ENCODE results near the gene CAPN11.
"Not testable (repeated sequence)": the region's sequence is repeated elsewhere in the genome, so short reads cannot be mapped to it uniquely, and the experiment has no call there.

The CAPN11 gene

GRCh38 chr6:44139351-44139743, 19.3 kb upstream of the CAPN11 start:
- Histone ChIP-seq H3K27me3 (ENCODE audit: control insufficient read depth, insufficient read depth, low read length) (no peaks in the 10 kb centered on the region), H3K9ac (no peak overlapping the region), H3K4me2 (ENCODE audit: low read length) (no peak overlapping the region), H3K4me3 (ENCODE audit: low read depth, low read length) (no peak overlapping the region), H2AFZ (no peak overlapping the region), H3K36me3 (ENCODE audit: control insufficient read depth, insufficient read depth, low read length) (no peaks in the 10 kb centered on the region), H3K27ac (no peak overlapping the region), H3K9me3 (ENCODE audit: control insufficient read depth, low read length) (no peaks in the 10 kb centered on the region), H3K4me1 (no peaks in the 10 kb centered on the region), H3K79me2 (no peaks in the 10 kb centered on the region)
- TF ChIP-seq CTCF (IDR thresholded peaks at IDR 0.05), result no peak

GRCh38 chr6:44142835-44143234, 15.8 kb upstream of the CAPN11 start:
- TF ChIP-seq CTCF (IDR thresholded peaks at IDR 0.05), result no peak
- H2AFZ ChIP-seq, result no peak overlapping the region
- no peak overlapping the region for H3K27ac ChIP-seq
- no peak overlapping the region for H3K4me2 ChIP-seq (ENCODE audit: low read length)
- H3K4me1 ChIP-seq, result no peaks in the 10 kb centered on the region
- no peak overlapping the region for H3K4me3 ChIP-seq (ENCODE audit: low read depth, low read length)
- no peak overlapping the region for H3K9ac ChIP-seq
- no peaks in the 10 kb centered on the region for H3K9me3 ChIP-seq (ENCODE audit: control insufficient read depth, low read length)
- H3K79me2 ChIP-seq, result no peaks in the 10 kb centered on the region
- H3K36me3 ChIP-seq (ENCODE audit: control insufficient read depth, insufficient read depth, low read length), result no peaks in the 10 kb centered on the region
- H3K27me3 ChIP-seq (ENCODE audit: control insufficient read depth, insufficient read depth, low read length), result no peaks in the 10 kb centered on the region

- Histone ChIP-seq H2AFZ (no peak overlapping the region), H3K27ac (no peak overlapping the region), H3K4me3 (ENCODE audit: low read depth, low read length) (no peak overlapping the region), H3K9me3 (ENCODE audit: control insufficient read depth, low read length) (no peaks in the 10 kb centered on the region), H3K79me2 (no peaks in the 10 kb centered on the region), H3K36me3 (ENCODE audit: control insufficient read depth, insufficient read depth, low read length) (no peaks in the 10 kb centered on the region), H3K4me1 (no peaks in the 10 kb centered on the region), H3K27me3 (ENCODE audit: control insufficient read depth, insufficient read depth, low read length) (no peaks in the 10 kb centered on the region), H3K9ac (no peak overlapping the region), H3K4me2 (ENCODE audit: low read length) (no peak overlapping the region)
- no peak for TF ChIP-seq CTCF (IDR thresholded peaks at IDR 0.05)
Observed at GRCh38 chr6:44143731-44144130, 14.9 kb upstream of the CAPN11 start.

- not testable (repeated sequence) for H3K9me3 ChIP-seq (ENCODE audit: control insufficient read depth, low read length); H3K36me3 ChIP-seq (ENCODE audit: control insufficient read depth, insufficient read depth, low read length); H3K4me2 ChIP-seq (ENCODE audit: low read length); H3K4me1 ChIP-seq; H2AFZ ChIP-seq; H3K27ac ChIP-seq; H3K9ac ChIP-seq; H3K79me2 ChIP-seq; H3K27me3 ChIP-seq (ENCODE audit: control insufficient read depth, insufficient read depth, low read length); H3K4me3 ChIP-seq (ENCODE audit: low read depth, low read length)
Observed at GRCh38 chr6:44144536-44144935, 14.1 kb upstream of the CAPN11 start.

GRCh38 chr6:44145839-44146238, 12.8 kb upstream of the CAPN11 start:
- H3K4me3 ChIP-seq (ENCODE audit: low read depth, low read length), result no peak overlapping the region
- H2AFZ ChIP-seq, result no peak overlapping the region
- no peaks in the 10 kb centered on the region for H3K36me3 ChIP-seq (ENCODE audit: control insufficient read depth, insufficient read depth, low read length)
- H3K9ac ChIP-seq, result no peak overlapping the region
- H3K79me2 ChIP-seq, result no peaks in the 10 kb centered on the region
- H3K27me3 ChIP-seq (ENCODE audit: control insufficient read depth, insufficient read depth, low read length), result no peaks in the 10 kb centered on the region
- H3K9me3 ChIP-seq (ENCODE audit: control insufficient read depth, low read length), result no peaks in the 10 kb centered on the region
- TF ChIP-seq CTCF (IDR thresholded peaks at IDR 0.05), result no peak
- no peak overlapping the region for H3K27ac ChIP-seq
- H3K4me1 ChIP-seq, result no peaks in the 10 kb centered on the region
- no peak overlapping the region for H3K4me2 ChIP-seq (ENCODE audit: low read length)

Measured in parathyroid adenoma (tissue), 2 donors.